Ovary (tissue), 3 donors: ENCODE results near the gene ALDOA.

ENCODE experiments used
- CTCF ChIP-seq, 3 donors: fragments of 450-650 bp in 2 of 3; fragments of 200-600 bp in 1 of 3; IDR thresholded peaks; one replicate each; pipeline versions ENCODE4 v1.5.1 to v1.8.0; 2016 to 2022; ENCODE audit warnings: antibody characterized with exemption in 3 of 3, mild to moderate bottlenecking in 1 of 3
- EP300 ChIP-seq: sonication (generic); formaldehyde crosslinking; IDR thresholded peaks from one replicate; pipeline ENCODE4 v1.6.1; 2017; ENCODE audit warnings: antibody characterized with exemption
- POLR2A ChIP-seq: fragments of 450-650 bp; IDR thresholded peaks from one replicate; pipeline ENCODE4 v1.6.1; 2017; ENCODE audit warnings: antibody characterized with exemption, mild to moderate bottlenecking, moderate library complexity
- donor health status: DM: no; HTN: no; CAD: no.

DNA sequence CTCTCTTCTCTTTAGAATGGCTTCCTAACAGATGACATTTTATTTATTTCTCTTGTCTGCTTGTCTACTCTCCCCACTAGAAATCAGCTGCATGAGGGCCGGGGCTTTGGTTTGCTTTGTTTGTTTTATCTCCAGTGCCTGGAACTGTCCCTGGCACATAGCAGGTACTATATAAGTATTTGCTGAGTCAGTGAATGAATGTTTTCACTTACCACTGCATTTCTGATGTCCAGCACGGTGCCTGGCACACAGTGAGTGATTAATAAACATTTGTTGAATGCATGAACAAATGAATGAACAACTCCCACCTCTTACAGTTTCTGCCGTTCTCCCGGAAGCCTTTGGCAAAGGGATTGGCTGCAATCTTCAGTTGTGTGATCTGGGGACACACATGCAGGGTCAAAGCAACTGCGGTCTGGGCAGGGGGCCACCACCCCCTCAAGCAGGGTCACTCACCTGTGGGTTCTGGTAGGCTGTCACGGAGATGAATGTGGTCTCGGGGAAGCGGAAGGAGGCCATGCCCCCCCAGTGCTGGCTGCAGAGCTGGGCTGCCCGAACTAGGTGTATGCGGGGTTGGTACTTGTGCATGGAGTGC lies 22.8 kb downstream of the ALDOA start:
- TF ChIP-seq CTCF (IDR thresholded peaks at IDR 0.05), result no peak
- TF ChIP-seq POLR2A, result no peak
- no peak for TF ChIP-seq EP300
